ENCODE measurements around the gene OTOF.

Gene OTOF

DNA sequence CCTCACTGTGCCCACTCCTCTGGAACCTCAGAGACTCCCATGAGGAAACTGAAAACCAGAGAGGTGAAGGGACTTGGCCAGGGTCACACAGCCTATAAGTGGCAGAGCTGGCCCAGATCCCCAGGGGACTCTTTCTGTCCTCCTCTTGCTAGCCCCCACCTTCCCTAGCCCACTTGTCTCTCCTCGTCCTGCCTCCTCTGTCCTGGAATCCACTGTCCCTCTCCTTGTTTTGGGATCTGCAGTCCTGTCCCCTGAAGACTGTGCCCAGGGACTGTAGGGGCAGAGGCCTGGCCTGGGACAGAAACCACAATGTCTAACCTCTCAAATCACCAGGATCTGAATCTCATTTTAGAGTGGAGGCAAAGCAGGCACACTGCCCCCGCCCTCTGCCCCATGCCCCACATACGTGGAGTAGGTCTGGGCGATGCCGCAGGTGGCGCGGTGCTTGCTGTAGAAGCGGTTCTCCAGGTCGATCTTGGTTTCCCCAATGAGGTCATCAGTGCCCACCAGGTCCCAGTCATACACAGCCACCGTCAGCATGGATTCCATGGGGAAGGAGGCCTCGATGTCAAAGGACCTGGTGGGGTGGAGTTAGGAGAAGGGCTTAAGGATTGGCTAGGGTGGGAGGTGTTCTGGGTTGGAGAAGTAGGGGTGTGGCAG lies 12.5 kb downstream of the OTOF start:
- no peak for DNase-seq (ENCODE audit: low spot score)

DNA sequence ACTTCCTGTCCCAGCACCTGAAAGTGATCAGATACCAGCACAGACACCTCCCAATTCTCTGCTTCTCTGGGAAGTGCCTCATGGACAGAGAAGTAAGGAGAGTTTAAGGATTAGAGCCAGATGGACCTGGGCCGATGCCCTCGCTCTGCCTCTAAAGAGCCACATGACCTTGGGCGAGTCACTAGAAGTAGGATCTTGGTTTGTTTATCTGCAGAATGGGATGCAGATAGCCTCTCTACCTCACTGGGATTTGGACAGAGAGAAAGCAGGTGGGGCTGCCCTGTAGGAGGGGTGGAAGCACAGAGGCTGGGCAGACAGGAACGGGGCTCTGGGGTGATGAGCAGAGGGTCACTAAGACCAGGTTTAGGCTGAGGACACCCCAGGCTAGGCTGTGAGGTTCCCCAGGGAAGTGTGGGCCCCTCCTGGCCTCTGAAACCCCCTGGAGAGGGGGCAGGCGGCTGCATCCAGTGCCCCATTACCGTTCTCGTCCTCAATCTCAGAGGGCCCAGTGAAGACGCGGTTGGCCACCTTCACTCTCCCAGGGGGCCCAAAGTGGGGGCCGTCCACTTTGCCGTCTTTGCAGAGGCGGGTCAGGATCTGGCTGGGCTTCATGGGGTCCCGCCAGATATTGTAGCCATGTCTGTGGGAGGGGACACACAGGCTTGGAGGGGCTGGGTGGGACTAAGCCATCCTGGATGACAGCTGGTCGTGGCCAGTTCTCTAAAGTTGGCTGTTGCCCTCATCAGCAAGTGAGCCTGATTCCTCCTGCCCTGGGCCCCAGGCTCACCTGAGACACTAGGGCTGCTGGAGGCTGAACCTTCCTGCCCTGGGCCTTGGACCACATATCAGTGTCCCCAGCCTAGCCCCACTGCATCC lies 13.3 kb downstream of the OTOF start:
- DNase-seq (ENCODE audit: low spot score): no peak

DNA sequence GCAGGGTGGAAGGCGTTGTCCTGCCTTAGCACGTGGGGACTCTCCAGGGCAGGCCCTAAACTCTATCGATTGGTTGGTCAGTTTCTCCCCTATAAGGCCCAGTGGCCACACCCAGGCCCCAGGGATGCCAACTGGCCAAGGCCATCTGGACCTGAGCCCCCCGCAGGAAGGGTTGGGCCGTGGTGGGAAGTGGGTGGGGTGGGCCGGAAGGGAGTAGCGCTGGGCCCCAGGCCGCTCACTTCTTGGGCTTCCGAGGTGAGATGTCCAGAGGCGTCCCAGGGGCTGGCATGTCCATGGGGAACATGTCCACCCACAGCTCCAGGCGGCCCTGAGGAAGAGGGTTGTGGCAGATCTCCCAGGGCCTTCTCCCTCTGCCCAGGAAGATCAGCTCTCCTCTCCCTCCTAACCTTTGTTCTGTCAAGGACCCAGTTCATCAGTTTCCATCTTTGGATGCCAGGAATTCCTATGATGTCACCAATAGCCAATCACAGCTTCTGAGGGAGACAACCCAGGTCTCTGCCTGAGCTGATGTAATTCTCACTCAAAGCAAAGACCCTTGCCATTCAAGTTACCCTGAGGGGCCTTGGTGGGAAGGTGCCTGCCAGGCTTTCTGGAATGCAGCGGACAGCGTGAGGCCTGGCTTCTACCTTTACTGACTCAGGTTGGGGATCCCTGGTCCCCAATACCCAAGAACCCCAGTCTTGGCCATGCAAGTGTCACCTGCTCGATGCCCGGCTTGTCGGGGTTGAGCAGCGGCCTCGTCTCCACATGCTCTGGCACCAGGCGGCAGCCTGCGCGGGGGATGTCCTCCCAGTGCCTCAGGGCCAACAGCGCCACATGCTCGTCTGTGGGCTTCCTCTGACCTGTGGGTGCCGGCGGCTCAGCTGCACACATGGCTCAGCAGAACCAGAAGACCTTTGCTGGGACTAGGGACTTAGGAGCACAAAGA lies 14.4 kb downstream of the OTOF start:
- DNase-seq (ENCODE audit: low spot score): no peak

DNA sequence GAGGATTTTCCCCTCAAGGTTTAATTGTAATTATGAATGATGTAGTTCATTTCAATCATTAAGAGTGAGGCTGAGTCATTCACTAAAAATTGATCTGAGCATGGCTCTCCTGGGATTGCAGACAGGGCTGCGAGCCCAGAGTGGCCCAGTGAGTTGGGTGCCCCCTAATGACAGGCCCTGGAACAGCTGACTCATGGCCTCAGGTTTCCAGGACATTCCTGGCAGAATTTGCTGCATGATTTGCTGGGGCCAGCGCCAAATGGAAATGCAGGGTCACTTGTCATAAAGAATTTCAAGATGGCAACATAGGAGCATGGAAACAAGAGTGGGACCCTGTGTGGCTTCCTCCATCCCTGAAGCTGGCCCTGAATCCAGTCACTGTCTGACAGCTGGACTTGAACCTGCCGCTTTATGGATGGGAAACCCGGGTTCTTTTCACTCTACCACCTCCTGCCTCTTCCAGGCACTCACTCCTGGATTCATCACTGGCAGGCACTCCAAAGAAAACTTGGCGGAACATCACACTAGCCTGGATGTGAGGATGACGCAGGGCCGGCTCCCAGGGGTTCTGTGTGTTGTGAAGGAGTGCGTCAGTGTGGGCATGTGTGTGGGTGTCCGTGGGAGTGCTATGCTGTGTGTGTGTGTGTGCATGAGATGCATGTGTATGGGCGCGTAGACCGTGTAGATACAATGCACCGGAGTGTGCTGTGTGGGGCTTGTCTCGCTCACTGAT lies 15.2 kb downstream of the OTOF start:
- DNase-seq (ENCODE audit: low spot score): peak; percentile 40

DNA sequence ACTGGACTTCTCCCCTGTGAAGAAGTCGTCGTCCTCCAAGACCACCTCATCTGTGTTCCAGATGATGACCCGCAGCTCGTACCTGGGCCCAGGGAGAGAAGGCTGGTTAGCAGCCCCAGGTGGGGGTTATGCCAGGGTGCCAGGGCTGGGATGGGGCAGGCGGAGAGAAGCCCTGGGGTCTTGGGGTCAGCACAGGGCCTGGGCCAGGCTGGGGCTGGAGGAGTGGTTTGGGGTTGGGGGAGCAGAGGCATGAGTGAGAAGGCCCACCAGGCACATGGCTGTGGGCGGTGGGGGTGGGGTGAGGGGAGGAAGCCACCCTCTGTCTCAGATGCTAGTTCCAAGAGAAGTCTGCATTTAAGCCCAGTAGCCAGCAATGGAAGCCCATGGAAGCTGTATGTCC lies 15.8 kb downstream of the OTOF start:
- no peak for DNase-seq (ENCODE audit: low spot score)

DNA sequence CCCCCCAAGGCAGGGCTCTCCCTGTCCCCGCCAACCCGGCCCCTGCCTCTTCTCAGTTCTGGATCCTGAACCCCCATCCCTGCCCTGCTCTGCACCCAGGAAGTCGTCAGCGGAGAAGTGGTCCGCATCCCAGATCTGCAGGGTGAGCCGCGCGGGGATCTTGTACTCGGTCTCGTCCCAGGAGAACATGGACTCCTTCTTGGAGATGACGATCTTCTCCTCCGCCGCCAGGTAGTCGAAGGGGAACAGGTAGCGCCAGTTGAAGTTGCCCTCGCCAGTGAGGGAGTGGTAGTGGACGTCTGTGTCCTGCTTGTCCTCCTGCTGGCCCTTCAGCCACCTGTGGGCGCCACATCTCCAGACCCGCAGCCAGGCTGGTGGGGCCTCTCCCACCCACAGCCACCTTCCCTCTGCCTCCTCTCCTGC lies 16.3 kb downstream of the OTOF start:
- DNase-seq (ENCODE audit: low spot score): no peak

DNA sequence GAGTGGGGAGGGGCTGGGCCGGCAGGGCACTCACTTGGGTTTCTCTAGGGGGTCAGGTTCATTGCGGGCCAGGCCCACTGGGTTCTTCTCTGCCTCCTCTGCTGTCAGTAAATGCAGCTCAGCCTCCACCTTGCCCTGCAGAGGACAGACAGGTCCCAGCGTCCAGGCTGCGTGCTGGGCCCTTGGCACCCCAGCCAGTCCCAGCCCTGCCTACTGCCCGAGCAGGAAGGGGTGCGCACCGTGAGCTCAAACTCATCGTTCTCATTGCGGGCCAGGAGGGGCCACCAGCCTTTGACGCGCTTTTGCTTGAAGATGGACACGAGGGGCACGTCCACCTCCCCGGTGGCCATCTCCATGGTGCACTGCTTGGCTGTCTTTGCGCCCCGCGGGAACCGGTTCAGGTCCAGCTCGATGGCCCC lies 17.3 kb downstream of the OTOF start:
- no peak for DNase-seq (ENCODE audit: low spot score)

DNA sequence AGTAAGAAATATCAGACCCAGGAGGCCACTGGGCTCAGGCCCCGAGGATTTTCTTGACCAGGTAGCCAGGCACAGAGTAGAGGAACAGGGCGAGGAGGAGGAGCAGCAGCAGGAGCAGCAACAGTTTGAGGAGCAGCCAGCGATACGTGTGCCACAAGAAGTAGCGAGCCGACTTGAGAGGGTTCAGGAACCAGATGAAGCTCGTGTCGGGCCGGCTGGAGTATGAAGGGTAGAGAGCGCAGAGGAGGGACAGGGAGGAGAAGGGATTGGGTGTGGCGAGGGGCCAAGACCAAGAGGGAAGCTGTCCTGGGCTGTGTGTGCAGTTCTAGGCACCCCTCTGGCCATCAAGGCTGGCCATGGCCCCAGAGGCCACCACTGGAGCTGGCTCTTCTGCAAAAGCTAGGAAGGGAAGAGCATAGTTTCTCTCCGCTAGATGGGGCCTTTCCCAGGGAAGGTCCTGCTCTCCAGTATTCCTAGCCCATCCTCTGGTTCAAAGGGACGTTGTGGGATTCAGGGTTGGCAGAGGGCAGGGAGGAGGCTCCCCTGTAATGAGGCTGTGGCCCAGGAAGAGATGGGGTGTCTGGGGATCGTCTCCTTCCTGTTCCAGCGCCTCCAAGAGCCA lies 17.8 kb downstream of the OTOF start:
- DNase-seq (ENCODE audit: low spot score): peak; percentile 12

DNA sequence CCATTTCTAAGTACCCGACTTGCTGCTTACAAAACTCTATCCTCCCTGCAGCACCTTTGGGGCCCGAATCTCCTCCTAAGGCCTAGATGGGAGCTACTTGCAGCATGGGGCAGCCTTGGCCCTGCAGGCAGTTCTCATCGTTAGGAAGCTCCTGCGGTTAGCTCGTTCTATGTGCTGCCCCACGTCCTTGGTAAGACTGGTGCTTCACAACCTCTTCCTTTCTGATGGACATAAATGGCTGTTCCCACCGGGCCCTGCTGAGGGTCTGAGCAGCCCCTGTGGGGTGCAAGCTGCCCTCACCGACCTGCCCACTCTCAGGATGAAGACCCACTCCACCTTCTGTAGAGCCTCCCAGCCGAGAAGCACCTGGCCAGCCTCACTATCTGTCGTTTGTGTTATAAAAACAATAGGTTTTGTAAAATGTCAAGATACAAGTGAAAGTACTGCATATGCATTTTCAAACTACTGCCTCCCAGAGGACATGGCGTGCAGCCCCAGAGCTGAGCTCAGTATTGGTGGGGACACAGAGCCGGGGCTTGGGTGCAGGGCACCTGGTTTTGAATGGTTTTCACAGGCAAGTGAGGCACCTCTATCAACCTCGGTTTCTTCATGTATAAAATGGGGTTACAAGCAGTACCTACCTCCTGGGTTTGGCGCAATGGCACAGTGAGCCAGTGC lies 19.4 kb downstream of the OTOF start:
- DNase-seq (ENCODE audit: low spot score): no peak

DNA sequence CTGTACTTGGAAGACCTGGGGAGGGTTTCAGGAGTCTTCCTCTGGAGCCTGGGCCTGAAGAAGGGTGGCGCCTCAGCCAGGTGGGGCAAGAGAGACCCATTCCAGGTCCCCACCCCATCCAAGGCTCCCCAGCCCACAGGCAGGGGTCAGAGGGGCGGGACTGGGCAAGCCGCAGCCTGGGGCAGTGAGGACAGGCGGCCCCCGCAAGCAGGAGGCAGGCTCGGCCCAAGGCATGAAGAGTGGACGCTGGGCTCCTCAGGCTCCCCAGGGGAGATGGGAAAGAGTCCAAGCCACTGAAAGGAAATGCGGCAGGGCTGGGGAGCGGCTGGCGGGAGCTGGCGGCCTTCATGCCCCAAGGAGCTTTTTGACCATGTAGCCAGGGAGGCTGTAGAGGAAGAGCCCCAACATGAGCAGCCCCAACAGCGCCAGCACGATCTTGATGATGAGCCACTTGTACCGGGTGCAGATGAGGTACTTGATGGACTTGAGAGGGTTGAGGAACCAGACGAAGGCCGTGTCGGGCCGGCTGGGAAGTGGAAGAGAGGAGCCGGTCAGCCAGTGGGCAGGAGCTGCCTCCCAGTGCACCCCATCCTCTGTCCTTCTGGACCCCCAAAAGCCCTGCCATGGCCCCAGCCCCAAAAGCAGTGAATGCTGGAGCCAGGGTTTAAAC lies 20.1 kb downstream of the OTOF start:
- no peak for DNase-seq (ENCODE audit: low spot score)

DNA sequence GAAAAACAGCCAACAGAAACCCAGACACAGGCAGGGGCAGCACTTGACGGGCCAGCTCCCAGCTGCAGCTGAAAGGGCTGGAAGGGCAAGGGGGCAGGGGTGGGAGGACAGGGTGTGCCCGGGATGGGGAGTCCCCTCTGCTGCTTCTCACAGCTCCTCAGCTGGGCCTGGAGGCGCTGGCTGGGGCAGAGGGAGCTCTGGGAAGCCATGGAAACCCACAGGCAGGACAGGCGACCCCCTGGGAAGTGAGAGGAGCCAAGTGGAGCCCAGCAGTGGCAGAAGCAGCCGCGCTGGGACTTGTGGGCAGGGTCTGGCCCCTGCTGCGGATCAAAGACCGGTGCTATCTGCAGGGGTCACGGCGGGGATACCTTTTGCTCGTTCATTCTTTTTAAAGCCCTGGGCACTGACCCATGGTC lies 20.7 kb downstream of the OTOF start:
- no peak for DNase-seq (ENCODE audit: low spot score)

DNA sequence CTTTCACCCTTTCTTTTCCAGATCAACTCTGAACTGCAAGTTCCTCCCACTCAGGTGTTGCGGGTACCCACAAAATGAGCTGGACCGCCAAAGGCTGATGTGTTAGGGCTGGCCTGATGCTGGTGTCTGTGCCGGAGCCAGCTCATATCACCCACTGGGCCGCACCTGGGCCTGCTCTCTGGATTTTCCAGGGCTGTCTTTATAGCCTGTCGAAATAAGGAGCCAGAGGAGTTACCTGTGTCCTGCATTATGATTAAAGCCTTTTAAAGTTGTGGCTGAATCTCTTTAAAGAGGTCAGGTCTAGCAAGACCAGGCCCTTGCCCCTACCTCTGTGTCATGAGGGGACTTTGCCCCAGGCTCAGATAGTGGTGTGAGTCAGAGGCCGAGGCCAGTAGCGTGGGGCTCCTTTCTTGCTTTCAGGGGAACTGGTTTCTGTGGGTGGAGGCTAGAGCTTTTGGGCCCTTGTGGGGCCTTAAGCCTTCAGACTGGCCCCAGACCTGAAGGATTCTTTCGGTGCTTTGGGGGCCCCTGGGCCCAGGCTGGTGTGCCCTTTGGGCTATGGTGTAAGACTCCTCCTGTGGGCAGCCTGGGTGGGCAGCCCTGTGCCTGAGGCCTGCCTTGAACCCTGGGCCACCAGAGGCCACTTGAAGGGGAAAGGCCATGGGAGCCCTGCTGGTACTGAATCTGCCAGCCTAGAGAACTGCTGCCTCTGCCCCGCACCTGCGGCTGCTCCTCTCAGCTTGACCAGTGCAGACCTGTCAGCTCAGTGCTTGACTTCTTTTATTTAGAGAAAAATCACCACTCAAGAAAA lies 21.3 kb downstream of the OTOF start:
- no peak for DNase-seq (ENCODE audit: low spot score)

DNA sequence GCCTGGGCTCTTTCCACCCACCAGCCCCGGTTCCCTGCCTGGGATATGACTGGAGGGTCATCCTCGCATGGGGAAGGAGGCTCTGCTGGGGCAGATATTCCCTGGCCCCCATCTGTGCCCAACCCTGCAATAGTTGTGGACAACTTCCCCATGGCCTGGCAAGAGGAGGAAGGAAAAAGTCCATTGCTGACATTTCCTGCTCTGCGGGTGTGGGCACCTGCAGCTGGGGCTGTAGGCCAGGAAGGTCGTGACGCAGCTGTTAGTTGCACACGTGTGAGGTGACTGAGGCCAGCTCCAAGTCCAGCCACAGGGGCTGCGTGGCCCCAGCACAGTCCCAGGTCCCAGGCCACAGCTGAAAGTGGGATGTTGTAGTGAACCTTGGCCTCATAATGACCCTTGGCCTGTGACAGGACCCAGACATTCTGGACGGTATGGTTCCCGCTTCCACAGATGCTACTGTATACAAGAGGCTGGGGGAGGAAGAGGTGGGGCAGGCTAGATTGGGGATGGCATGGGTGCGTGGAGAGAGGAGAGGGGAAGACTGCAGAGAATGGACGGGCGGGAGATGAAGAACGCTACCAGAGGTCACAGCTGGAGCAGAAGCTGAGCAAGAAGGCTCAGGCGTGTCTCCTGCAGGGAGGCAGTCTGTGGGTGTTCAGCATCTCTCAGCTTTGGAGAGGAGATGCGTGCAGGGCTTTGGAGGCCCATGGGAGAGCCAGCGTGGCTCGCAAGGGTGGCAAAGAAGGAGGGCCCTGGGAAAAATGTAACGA lies 22.1 kb downstream of the OTOF start:
- no peak for DNase-seq (ENCODE audit: low spot score)

DNA sequence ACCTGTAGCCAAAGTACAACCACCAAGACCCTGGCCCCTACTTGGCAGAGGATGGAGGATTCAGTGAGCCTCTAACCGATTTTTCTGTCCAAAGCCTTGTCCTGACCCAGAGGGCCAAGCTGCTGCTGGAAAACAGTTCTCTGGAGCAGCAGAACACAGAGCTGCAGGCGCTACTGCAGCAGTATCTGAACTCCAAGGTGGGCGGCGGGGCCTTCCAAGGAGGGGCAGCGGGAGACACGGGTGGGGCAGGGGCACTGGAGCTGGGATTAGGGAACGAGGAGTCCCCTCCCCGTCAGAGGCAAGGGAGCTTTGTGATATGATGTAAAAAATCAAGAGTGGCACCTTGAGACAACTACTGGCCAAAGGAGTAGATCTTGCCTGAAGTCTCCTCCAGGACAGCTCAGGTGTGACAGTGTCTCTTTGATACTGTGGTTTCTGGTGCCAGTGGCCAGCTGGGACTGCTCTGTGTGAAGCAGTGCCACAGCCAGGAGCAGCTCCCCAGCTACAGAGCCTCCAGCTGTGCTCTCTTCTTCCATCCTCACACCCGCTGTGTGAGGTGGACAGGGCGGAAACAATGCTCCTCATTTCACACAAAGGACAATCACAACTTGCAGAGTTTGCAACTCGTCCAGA lies 22.8 kb downstream of the OTOF start:
- DNase-seq (ENCODE audit: low spot score): no peak

DNA sequence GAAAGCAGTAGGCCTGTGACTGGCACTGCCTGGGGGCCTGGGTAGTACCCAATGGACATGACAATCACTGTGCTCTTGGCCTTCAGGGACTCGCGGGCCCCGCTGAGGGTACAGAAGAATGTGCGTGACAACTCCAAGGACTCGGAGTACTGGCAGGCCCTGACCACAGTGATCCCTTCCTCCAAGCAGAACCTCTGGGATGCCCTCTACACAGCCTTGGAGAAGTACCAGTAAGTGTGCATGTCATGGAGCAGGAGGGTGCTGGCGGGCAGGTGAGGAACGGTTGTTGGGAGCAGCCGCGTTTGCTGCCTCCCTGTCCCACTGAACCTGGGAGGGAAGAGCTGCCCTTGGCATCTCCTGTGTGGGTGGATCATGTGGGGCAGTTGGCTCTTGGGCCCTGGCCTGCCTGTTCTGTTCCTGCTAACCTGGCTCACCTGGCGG lies 23.3 kb downstream of the OTOF start:
- no peak for DNase-seq (ENCODE audit: low spot score)

DNA sequence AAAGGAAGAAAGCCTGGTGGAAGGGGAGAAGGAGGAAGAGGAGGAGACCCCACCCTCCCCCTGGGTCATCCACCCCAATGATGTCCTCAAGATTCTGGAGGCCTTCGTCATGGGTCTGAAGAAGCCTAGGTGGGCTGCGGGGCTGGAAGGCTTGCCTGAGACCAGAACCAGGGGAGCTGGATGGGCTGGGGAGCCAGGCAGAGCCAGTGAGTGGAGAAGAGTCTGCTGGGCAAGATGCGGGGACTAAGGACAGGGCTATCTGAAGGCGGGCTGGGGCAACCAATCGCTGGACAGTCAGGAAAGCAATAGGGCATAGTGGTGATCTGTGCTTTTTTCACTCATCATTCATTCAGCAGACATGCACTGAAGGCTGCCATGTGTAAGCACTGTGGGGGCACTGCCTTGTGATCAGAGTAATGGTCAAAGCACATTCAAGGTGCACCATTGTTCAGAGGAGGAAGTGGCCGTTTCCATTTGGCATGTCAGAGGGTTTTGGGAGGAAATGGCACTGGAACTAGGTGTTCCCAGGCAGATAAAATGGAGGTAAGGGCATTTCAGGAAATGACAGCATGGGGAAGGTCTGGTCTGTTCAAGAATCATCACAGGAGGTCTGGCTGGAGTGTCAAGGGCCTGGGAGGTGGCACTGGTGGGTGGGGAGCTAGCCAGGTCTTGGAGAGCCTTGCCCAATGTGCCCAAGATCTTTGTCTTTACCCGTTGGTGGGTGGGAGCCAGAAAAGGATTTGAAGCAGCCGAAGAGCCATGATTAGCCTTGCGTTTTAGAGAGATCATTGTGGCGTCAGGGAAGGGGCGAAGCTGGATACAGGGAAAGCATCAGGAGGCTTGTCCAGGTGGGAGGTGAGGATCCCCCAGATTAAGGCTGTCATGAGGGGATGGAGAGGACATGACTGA lies 24.2 kb downstream of the OTOF start:
- no peak for DNase-seq (ENCODE audit: low spot score)

DNA sequence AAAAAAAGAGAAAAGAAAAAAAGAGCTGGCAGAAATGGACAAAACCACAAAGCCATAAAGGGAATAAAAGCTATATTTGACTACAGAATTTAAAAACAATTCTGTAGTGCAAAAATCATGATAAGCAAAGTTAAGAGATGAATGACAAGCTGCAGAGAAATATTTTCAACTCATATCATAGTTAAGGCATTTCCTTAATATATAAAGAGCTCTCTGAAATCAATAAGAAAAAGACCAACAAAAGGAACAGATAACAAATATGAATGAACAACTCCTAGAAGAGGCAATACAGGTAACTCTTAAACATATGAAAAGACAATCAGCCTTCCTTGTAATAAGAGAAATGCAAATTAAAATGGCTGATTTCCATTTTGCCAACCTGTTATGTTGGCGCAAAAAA lies 26.2 kb downstream of the OTOF start:
- no peak for DNase-seq (ENCODE audit: low spot score)

Measured in cerebellar cortex (tissue), 1 donor.